Astrocyte (in vitro differentiated cells and primary cell): ENCODE results near the gene HMCN1.

Experiments used
- EZH2 ChIP-seq: IDR thresholded peaks from 2 replicates; pipeline ENCODE4 v1.6.1; 2012; ENCODE audit warnings: mild to moderate bottlenecking, low read length, inconsistent platforms; ENCODE audit not compliant: insufficient read depth
- TF ChIP-seq, protein P1 (sequence below): IDR thresholded peaks from 2 replicates; pipeline ENCODE4 v1.5.1; 2011; ENCODE audit warnings: low read depth, mild to moderate bottlenecking, inconsistent platforms, low read length, moderate library complexity; ENCODE audit not compliant: insufficient read depth

DNA sequence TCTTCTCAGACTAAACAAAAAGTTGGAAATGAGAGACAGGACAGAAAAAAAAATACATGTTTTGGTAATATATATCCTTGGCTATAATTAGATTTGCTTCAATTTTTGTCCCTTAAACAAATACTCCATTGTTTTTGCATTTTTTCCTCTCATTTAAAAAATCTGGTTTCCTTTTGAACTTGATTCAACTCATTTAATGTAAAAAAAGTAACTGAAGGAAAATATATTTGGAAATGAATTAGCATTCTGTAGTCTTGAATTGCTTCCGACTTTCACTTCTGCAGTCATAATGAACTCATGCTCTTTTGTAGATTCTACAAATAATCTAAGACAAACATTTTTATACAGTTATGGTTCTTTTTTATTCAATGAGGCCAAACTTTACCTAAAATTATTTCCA, 309.1 kb downstream of the HMCN1 start:
- TF ChIP-seq, protein P1, sequence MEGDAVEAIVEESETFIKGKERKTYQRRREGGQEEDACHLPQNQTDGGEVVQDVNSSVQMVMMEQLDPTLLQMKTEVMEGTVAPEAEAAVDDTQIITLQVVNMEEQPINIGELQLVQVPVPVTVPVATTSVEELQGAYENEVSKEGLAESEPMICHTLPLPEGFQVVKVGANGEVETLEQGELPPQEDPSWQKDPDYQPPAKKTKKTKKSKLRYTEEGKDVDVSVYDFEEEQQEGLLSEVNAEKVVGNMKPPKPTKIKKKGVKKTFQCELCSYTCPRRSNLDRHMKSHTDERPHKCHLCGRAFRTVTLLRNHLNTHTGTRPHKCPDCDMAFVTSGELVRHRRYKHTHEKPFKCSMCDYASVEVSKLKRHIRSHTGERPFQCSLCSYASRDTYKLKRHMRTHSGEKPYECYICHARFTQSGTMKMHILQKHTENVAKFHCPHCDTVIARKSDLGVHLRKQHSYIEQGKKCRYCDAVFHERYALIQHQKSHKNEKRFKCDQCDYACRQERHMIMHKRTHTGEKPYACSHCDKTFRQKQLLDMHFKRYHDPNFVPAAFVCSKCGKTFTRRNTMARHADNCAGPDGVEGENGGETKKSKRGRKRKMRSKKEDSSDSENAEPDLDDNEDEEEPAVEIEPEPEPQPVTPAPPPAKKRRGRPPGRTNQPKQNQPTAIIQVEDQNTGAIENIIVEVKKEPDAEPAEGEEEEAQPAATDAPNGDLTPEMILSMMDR, result no peak
- TF ChIP-seq EZH2, result no peak
